Activated CD4-positive, alpha-beta T cell treated with anti-CD3 and anti-CD28 coated beads, Interleukin-2, amount 10 ng/mL, durations not matched to agents 24 days and 14 days (primary cell): Measurements from ENCODE around the gene NPTXR. TPM values are rescaled to one million over a fixed set of nuclear protein-coding genes. Genes with fewer than 3 reads are reported as not detected.

Experiments
- DNase-seq: peaks from one replicate; pipeline ENCODE4 v3.0.0; 2022
- H3K27ac Mint-ChIP-seq: one replicate; pipeline ENCODE4 v1.8.0; 2022; ENCODE audit warnings: mild to moderate bottlenecking, mixed read lengths
- H3K27me3 Mint-ChIP-seq: one replicate; pipeline ENCODE4 v1.8.0; 2022; ENCODE audit warnings: mixed read lengths
- H3K36me3 Mint-ChIP-seq: one replicate; pipeline ENCODE4 v1.8.0; 2022; ENCODE audit warnings: low read depth, mild to moderate bottlenecking, mixed read lengths
- H3K4me1 Mint-ChIP-seq: one replicate; pipeline ENCODE4 v1.8.0; 2021; ENCODE audit warnings: mixed read lengths
- H3K4me3 Mint-ChIP-seq: one replicate; pipeline ENCODE4 v1.8.0; 2022; ENCODE audit warnings: mild to moderate bottlenecking, moderate library complexity, mixed read lengths
- H3K9me3 Mint-ChIP-seq: one replicate; pipeline ENCODE4 v1.8.0; 2021; ENCODE audit warnings: mixed read lengths
- intact Hi-C: fragments of 100-400 bp; cut with micrococcal nuclease; formaldehyde crosslinking; loops from one replicate; pipeline ENCODE4 v1.15.1; 2023
- total RNA-seq: library from RNA; stranded (reverse); gene quantifications from 2 replicates; pipeline ENCODE4 v1.2.3, GENCODE V29; 2022

NPTXR gene
- total RNA-seq, 1 donor from 2014 or later: 0.98 TPM

DNA sequence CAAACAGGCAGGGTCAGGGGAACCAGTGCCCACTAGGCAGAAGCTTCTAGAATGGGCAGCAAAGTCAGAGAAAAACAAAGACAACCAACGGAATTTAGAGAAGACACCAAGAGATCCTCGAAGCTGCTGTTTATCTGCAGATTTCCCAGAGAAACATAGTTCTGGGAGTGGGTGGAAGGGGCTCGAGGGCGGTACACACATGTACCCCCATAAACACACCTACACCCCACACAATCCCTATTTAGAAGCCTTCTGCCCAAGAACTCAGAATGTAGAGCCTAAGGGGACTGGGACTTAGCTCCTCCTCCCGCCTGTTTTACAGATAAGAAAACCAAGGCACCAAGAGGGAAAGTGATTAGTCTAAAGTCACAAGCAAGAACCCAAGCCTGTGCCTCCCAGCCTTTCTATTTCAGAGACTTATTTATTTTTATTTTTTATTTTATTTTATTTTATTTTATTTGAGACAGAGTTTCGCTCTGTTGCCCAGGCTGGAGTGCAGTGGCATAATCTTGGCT lies 6.4 kb downstream of the NPTXR start:
- Mint-ChIP-seq H3K27me3 (peaks cover 29% of the 10 kb centered on the region), H3K27ac (no peak overlapping the region), H3K4me1 (peaks cover 4% of the 10 kb centered on the region), H3K36me3 (no peaks in the 10 kb centered on the region), H3K4me3 (no peak overlapping the region), H3K9me3 (no peaks in the 10 kb centered on the region)
- no peak for DNase-seq
- intact Hi-C loops: no loop called here

DNA sequence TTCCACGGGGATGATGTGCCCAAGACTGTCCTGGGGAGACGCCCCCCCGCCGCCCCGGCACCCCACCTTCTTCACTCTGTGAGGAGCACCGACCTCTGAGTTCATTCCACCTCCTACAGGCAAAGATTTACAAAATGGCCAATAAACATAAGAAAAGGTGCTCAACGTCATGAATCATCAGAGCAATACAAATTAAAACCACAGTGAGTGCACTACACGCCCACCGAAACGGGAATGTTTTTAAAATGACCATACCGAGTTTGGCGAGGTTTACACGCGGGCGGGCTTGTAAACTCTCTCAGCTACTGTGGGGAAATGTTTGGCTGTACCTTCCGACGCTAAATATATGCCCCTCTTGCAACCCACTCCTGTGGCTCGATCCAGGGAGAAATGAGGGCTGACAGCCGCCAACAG lies 7.9 kb downstream of the NPTXR start:
- intact Hi-C loops: no loop called here
- H3K4me1 Mint-ChIP-seq: no peaks in the 10 kb centered on the region
- DNase-seq: no peak

DNA sequence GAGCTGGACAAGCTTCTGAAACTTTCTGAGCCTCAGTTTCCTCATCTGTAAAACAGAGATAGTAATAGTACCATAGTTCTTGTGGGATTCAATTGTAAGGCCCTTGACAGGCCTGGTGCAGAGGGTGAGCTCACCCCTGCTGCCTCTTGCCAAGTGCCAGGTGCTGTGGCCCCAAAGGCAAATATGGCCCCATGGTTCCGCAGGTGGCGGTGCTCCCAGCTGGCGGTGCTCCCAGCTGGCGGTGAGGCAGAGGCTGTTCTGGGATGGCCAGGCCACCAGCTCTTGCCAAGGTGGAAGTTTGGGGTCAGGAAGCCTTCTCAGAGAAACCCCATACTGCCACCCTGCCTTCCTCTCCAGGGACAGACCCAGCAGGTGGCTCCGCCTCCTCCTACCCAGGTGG lies 8.8 kb downstream of the NPTXR start:
- DNase-seq: no peak

More for the DNA sequence above, 7.9 kb downstream of the NPTXR start:
- peaks cover 16% of the 10 kb centered on the region for H3K27me3 Mint-ChIP-seq
- no peak overlapping the region for H3K4me3 Mint-ChIP-seq
- no peak overlapping the region for H3K27ac Mint-ChIP-seq
- H3K9me3 Mint-ChIP-seq: no peaks in the 10 kb centered on the region
- no peaks in the 10 kb centered on the region for H3K36me3 Mint-ChIP-seq

DNA sequence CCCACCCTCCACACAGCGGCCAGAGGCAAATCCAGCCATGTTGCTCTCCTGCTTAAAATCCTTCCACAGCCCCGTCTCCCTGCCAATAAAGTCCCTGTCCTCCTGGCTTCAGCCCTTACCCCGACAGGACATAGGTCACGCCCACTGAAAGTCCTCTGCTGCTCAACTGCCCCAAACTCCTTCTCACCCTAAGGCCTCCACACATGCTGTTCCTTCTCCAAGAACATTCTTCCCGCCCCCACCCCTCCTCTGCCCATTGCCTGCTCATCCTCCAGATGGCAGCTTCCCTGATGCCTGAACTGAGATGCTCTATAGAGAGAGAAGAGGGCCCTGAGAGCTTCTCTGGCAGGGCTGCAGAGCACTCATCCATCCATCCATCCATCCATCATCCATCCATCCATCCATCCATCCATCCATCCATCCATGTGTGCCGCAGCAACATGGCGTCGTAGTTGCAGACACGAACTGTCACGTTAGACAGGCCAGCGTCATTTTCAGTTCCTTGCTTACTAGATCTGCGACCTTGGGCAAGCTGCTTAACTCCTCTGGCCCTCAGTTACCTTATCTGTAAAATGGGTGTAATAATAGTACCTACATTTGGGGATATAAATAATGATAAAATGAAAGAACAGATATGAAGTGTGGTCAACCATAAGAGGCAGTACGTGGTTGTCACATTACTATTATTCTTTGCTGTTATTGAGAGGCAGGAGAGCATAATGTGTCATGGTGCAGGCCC lies 9.4 kb downstream of the NPTXR start:
- Mint-ChIP-seq H3K36me3 (no peaks in the 10 kb centered on the region), H3K27me3 (peaks cover 2% of the 10 kb centered on the region), H3K4me1 (no peaks in the 10 kb centered on the region), H3K27ac (no peak overlapping the region), H3K9me3 (no peaks in the 10 kb centered on the region), H3K4me3 (no peak overlapping the region)
- intact Hi-C loops: no loop called here
- DNase-seq: no peak

More for the DNA sequence above, 8.8 kb downstream of the NPTXR start:
- H3K4me1 Mint-ChIP-seq: no peaks in the 10 kb centered on the region
- no peaks in the 10 kb centered on the region for H3K9me3 Mint-ChIP-seq
- no peak overlapping the region for H3K4me3 Mint-ChIP-seq
- no peak overlapping the region for H3K27ac Mint-ChIP-seq
- H3K36me3 Mint-ChIP-seq: no peaks in the 10 kb centered on the region
- H3K27me3 Mint-ChIP-seq: peaks cover 7% of the 10 kb centered on the region
- intact Hi-C loops: no loop called here

DNA sequence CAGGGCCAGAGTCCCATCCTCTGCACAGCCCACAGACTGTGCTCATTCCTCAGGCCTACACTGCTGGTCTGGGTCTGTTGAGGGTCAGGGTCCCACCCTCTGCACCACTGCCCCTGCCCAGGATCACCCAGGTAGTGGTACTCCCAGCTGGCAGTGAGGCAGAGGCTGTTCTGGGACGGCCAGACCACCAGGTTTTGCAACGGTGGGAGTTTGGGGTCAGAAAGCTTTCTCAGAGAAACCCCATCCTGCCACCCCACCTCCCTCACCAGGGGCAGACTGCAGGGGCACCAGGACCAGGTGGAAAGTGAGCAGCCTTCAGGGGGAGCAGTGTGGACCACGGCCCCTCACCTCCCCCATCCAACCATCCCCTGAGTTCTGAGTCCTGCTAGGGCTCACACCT lies 10.8 kb downstream of the NPTXR start:
- Mint-ChIP-seq H3K4me3 (no peak overlapping the region), H3K36me3 (no peaks in the 10 kb centered on the region), H3K27me3 (peaks cover 2% of the 10 kb centered on the region), H3K9me3 (no peaks in the 10 kb centered on the region), H3K27ac (no peak overlapping the region), H3K4me1 (no peaks in the 10 kb centered on the region)
- intact Hi-C loops: no loop called here
- DNase-seq: no peak

DNA sequence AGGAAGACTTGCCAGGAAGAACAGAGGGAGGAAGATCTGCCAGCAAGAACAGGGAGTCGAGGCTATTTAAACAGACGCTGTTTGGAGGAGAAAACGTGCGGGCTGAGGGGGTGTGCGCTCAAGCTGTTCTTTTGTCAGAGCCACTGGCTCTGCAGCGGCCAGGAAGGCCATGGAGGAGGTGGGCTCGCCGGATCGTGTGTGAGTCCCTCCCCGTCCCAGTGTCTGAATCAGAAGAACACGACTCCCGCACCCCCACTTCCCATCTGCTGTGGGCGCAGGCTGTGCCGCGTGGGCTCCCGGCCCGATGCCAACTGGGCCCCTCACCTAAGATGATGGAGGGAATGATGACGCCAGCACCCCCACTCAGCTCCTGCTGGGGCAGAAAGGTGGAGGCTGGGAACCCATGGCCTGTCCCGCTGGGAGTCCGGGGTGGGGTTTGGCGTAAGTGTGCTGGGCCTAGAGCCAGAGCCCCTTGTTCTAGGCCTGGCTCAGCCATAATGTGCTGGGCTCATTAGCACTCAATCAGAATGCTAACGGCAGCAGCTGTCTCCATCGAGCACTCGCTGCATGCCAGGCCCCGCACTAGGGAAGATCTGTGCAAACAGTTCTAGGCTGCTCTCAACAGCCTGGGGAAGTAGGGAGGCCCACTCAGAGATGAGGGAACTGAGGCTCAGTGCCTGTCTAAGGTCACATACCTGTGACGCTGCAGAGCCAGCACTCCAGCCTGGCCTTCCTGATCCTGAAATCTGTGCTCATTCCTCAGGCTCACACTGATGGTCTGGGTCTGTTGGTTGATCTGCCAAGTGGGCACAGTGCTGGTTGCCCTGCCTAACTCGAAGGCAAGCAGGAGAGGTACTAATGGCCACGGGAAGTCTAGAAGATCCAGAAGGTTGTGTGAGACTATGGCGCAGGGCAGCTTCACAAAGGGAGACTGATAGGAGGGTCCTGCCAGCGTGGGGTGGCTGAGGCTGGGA lies 11.5 kb downstream of the NPTXR start:
- intact Hi-C loops: no loop called here
- peaks cover 2% of the 10 kb centered on the region for H3K27me3 Mint-ChIP-seq
- DNase-seq: no peak
- H3K36me3 Mint-ChIP-seq: no peaks in the 10 kb centered on the region
- H3K27ac Mint-ChIP-seq: no peak overlapping the region
- no peaks in the 10 kb centered on the region for H3K4me1 Mint-ChIP-seq
- H3K9me3 Mint-ChIP-seq: no peaks in the 10 kb centered on the region
- no peak overlapping the region for H3K4me3 Mint-ChIP-seq

DNA sequence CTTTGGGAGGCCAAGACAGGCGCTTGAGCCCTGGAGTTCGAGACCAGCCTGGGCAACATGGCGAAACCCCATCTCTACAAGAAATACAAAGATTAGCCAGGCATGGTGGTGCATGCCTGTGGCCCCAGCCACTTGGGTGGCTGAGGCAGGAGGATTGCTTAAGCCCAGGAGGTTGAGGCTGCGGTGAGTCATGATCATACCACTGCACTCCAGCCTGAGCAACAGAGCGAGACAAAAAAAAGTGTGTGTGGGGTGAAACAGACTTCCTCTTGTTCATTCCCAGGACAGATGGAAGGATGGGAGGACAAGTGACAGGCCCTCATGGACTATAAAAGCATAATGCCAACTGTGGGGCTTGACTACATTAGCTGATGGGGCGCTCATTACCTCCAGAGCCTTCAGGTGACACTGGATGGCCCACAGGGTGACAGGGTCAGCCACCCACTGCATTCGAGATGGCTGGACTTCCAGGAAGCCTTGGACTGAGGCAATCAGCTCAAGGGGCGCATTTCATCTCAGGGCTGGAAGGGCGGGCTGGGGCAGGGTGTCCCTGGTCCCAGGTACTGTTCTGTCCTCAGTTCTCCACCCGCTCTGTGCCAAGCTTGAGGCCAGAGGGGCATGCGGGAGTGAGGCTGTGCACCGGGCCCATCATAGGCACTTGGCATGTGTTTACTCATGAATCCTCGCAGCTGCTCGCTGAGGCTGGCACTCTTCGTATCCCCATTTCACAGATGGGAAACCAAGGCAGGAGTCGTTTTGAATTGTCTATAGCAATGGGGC lies 12.5 kb downstream of the NPTXR start:
- Mint-ChIP-seq H3K27me3 (peaks cover 2% of the 10 kb centered on the region), H3K27ac (no peak overlapping the region), H3K9me3 (no peaks in the 10 kb centered on the region), H3K36me3 (no peaks in the 10 kb centered on the region), H3K4me1 (no peaks in the 10 kb centered on the region), H3K4me3 (no peak overlapping the region)
- no peak for DNase-seq
- intact Hi-C loops: no loop called here

DNA sequence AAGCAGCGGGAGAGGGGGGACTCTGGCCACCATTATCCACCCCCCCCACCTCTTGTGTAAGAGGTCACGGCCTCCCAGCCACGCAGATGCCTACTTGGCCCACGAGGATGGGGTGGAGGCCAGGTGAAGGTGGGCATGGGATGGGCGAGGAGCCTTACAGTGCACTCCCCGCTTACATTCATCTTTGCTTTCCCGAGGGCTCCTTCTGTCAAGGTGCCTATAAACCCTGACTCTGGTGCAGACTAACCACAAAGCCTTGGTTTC lies 13.1 kb downstream of the NPTXR start:
- no peaks in the 10 kb centered on the region for H3K4me1 Mint-ChIP-seq
- no peak overlapping the region for H3K27ac Mint-ChIP-seq
- no peak for DNase-seq
- intact Hi-C loops: no loop called here
- no peak overlapping the region for H3K4me3 Mint-ChIP-seq
- peaks cover 2% of the 10 kb centered on the region for H3K27me3 Mint-ChIP-seq
- H3K36me3 Mint-ChIP-seq: no peaks in the 10 kb centered on the region
- H3K9me3 Mint-ChIP-seq: no peaks in the 10 kb centered on the region

DNA sequence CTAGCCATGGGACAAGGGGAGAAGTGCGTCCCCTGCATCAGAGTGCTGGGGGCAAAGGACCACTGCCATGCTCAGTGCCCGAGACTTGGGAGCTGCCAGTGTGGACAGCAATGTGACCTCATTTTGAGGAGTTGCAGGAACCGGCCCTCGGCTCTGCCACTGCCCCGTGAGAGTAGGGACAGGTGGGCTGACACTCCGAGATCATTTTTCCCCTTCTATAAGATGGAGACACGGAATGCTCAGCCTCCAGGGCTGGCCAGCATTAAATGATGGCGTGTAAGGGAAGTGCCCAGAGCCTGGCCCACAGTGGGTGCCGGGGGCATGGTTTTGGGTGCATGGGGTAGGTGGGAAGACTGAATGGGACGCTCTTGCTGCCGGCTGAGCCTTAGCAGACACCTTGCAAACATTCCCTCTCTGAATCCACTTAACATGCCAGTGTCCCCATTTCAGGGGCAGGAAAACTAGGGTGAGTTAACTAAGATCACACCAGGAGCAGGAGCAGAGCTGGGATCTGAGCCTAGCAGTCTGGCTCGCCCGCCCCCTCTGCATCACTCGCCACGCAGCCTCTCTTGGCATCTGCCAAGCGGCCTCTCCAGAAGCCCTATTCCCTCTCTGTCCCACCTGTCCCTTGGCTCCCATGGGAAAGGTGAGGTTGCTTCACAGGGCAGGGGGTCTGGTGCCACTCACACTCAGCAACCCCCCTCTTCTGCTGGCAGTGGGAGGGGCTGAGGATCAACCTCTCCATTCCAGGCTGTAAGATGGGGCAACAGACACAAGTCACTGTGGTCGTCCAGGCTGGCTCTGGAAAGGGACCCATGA lies 13.6 kb downstream of the NPTXR start:
- no peak overlapping the region for H3K4me3 Mint-ChIP-seq
- no peak for DNase-seq
- intact Hi-C loops: no loop called here
- no peak overlapping the region for H3K27ac Mint-ChIP-seq
- no peaks in the 10 kb centered on the region for H3K36me3 Mint-ChIP-seq
- no peaks in the 10 kb centered on the region for H3K4me1 Mint-ChIP-seq
- H3K27me3 Mint-ChIP-seq: peaks cover 2% of the 10 kb centered on the region
- no peaks in the 10 kb centered on the region for H3K9me3 Mint-ChIP-seq

DNA sequence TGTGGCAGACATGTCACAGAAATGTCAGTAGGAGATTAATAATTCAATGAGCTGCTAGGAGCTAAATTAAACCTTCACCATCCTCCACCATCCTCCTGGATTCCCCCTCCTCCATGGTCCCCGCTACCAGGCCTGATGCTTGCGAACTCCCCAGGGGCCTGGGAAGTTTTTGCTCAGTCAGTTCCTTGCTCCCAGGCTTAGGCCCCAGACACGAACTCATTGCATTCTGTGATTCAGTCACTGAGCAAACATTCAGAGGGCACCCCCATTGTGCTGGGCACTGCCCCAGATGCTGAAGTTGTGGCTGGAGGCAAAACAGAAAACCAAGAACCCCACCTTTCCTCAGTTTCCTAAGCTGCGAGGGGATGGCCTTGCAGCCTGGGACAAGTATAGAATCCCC lies 14.3 kb downstream of the NPTXR start:
- H3K4me3 Mint-ChIP-seq: no peak overlapping the region
- peaks cover under 1% of the 10 kb centered on the region for H3K27me3 Mint-ChIP-seq
- no peak for DNase-seq
- intact Hi-C loops: no loop called here
- no peaks in the 10 kb centered on the region for H3K36me3 Mint-ChIP-seq
- no peak overlapping the region for H3K27ac Mint-ChIP-seq
- no peaks in the 10 kb centered on the region for H3K4me1 Mint-ChIP-seq
- H3K9me3 Mint-ChIP-seq: no peaks in the 10 kb centered on the region

DNA sequence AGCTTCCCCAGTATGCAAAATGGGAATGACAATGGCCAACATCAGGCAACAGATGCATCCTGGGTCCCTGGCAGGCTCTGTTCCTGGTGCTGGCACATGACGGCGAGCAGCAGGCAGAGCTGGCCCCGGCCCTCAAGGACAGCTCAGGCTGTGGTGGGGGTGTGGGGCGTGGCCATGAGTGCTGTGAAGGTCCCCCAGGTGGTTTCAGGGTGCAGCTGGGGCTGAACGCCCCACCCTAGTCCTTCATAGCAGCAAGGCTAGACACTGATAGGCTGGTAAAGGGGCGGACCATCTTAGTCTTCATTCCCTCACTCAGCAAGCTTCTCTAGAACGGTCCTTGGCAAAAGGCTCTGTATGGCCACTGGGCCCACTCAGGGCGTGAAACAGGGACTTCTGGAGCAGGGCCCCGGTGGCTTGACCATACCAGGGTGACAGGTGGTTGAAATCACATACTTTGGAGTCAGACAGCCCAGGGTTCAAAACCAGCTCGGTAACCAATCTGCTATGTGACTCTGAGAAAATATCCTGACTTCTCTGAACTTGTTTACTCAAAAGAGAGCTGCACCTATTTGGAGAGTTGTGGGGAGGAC lies 15.1 kb downstream of the NPTXR start:
- H3K36me3 Mint-ChIP-seq: no peaks in the 10 kb centered on the region
- intact Hi-C loops: no loop called here
- no peak for DNase-seq
- H3K27ac Mint-ChIP-seq: no peak overlapping the region
- no peak overlapping the region for H3K4me3 Mint-ChIP-seq
- H3K4me1 Mint-ChIP-seq: no peaks in the 10 kb centered on the region
- H3K27me3 Mint-ChIP-seq: no peaks in the 10 kb centered on the region
- no peaks in the 10 kb centered on the region for H3K9me3 Mint-ChIP-seq

DNA sequence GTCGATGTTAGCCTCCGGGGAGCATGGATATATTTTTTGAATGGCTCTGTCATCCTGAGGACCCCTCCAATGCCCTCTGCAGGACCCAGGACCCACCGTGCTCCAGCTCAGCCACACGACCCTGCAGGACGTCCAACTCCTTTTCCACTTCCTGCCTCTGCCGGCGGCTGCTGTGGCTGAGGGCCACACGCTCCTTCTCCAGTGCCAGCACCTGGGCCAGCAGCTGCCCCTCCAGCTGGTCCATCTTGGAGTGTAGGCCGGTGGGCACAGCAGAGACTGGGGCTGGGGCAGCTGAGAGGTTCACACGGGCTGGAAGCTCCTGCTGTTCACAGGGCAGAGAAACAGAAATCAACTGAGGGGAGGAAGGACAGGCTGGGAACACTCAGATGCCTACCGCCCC lies 15.6 kb downstream of the NPTXR start:
- H3K27me3 Mint-ChIP-seq: no peaks in the 10 kb centered on the region

DNA sequence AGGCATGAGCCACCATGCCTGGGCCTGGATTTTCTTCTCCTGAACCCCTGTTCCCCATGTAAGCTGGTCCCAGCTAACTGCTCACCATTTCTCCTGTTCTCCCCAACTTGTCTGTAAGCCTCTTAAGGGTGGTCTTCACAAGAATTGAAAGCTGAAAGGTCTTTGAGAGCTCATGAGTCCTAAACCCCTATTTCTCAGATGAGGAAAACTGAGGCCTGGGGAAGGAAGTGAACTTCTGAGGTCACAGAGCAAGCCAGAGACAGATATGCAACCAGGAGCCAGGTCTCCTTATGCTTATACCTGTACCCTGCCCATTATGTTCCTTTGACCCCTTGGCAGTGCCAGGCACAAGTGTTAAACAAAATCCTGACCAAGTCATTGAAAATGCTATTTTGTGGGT lies 16.3 kb downstream of the NPTXR start:
- Mint-ChIP-seq H3K9me3 (no peaks in the 10 kb centered on the region), H3K4me3 (no peak overlapping the region), H3K4me1 (no peaks in the 10 kb centered on the region), H3K36me3 (no peaks in the 10 kb centered on the region), H3K27me3 (no peaks in the 10 kb centered on the region), H3K27ac (no peak overlapping the region)
- no peak for DNase-seq
- intact Hi-C loops: no loop called here

More for the DNA sequence above, 15.6 kb downstream of the NPTXR start:
- no peaks in the 10 kb centered on the region for H3K36me3 Mint-ChIP-seq
- H3K4me1 Mint-ChIP-seq: no peaks in the 10 kb centered on the region
- no peak overlapping the region for H3K4me3 Mint-ChIP-seq
- no peaks in the 10 kb centered on the region for H3K9me3 Mint-ChIP-seq
- intact Hi-C loops: no loop called here
- no peak overlapping the region for H3K27ac Mint-ChIP-seq
- DNase-seq: no peak
